ENCODE results near the gene PLEKHF1.
"Not testable (repeated sequence)": the region's sequence is repeated elsewhere in the genome, so short reads cannot be mapped to it uniquely, and the experiment has no call there.

The PLEKHF1 gene

GRCh38 chr19:29702161-29702962 lies 37.1 kb downstream of the PLEKHF1 start:
- DNase-seq (ENCODE audit: low spot score): no peak

GRCh38 chr19:29702963-29703320 lies 37.7 kb downstream of the PLEKHF1 start:
- no peak for DNase-seq (ENCODE audit: low spot score)

GRCh38 chr19:29704562-29705558 lies 39.6 kb downstream of the PLEKHF1 start:
- no peak for DNase-seq (ENCODE audit: low spot score)

GRCh38 chr19:29705706-29706105 lies 40.4 kb downstream of the PLEKHF1 start:
- DNase-seq (ENCODE audit: low spot score): no peak

- no peak for DNase-seq (ENCODE audit: low spot score)
Observed at GRCh38 chr19:29706635-29707034, 41.4 kb downstream of the PLEKHF1 start.

- peak; percentile 70 for DNase-seq (ENCODE audit: low spot score)
Observed at GRCh38 chr19:29708554-29709439, 43.5 kb downstream of the PLEKHF1 start.

GRCh38 chr19:29709440-29709798 lies 44.2 kb downstream of the PLEKHF1 start:
- DNase-seq (ENCODE audit: low spot score): not testable (repeated sequence)

GRCh38 chr19:29711584-29712132 lies 46.4 kb downstream of the PLEKHF1 start:
- no peak for DNase-seq (ENCODE audit: low spot score)

- no peak for DNase-seq (ENCODE audit: low spot score)
Observed at GRCh38 chr19:29712744-29713516, 47.7 kb downstream of the PLEKHF1 start.

- no peak for DNase-seq (ENCODE audit: low spot score)
Observed at GRCh38 chr19:29714371-29714952, 49.2 kb downstream of the PLEKHF1 start.

GRCh38 chr19:29714953-29715700 lies 49.9 kb downstream of the PLEKHF1 start, which contains the start of gene C19orf12:
Gene C19orf12, minus strand, starts transcription at chr19:29715261. Its CDS starts 6,848 bp downstream, at chr19:29708413.
- peak; percentile 50 for DNase-seq (ENCODE audit: low spot score)

GRCh38 chr19:29715701-29716581 lies 50.7 kb downstream of the PLEKHF1 start:
- DNase-seq (ENCODE audit: low spot score): no peak

- DNase-seq (ENCODE audit: low spot score): no peak
Observed at GRCh38 chr19:29717051-29717450, 51.8 kb downstream of the PLEKHF1 start.

GRCh38 chr19:29724102-29724641 lies 58.9 kb downstream of the PLEKHF1 start:
- no peak for DNase-seq (ENCODE audit: low spot score)

GRCh38 chr19:29724746-29725145 lies 59.5 kb downstream of the PLEKHF1 start:
- no peak for DNase-seq (ENCODE audit: low spot score)
